GM12875 (cell line): ENCODE results near the gene CA10.

Experiments
- H3K4me3 ChIP-seq: one replicate; pipeline ENCODE4 v1.5.1; 2011; ENCODE audit warnings: low read depth, low read length, control low read depth
- TF ChIP-seq, protein P1 (sequence below): IDR thresholded peaks from 2 replicates; pipeline ENCODE4 v1.5.1; 2011; ENCODE audit warnings: low read depth, mild to moderate bottlenecking, control low read depth, inconsistent platforms, low read length, moderate library complexity, borderline replicate concordance; ENCODE audit not compliant: insufficient read depth

The CA10 gene

DNA sequence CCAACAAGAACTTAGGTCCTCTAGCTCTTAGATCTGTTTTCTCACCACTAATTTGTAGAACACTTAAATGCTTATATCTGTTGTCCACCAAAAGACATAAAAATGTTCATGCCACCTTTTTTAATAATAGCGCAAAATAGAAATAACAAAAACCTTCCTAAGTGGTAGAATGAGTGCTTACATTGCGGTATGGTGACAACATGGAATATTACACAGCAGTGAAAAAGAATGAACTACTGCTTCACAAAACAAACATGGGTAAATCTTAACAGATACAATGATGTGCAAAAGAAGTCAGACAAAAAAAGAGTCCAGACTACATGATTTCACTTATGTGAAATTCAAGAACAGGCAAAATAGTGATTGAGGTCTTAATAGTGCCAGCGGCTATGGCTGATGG lies 351.1 kb downstream of the CA10 start:
- TF ChIP-seq, protein P1, sequence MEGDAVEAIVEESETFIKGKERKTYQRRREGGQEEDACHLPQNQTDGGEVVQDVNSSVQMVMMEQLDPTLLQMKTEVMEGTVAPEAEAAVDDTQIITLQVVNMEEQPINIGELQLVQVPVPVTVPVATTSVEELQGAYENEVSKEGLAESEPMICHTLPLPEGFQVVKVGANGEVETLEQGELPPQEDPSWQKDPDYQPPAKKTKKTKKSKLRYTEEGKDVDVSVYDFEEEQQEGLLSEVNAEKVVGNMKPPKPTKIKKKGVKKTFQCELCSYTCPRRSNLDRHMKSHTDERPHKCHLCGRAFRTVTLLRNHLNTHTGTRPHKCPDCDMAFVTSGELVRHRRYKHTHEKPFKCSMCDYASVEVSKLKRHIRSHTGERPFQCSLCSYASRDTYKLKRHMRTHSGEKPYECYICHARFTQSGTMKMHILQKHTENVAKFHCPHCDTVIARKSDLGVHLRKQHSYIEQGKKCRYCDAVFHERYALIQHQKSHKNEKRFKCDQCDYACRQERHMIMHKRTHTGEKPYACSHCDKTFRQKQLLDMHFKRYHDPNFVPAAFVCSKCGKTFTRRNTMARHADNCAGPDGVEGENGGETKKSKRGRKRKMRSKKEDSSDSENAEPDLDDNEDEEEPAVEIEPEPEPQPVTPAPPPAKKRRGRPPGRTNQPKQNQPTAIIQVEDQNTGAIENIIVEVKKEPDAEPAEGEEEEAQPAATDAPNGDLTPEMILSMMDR: no peak
- no peak overlapping the region for H3K4me3 ChIP-seq

DNA sequence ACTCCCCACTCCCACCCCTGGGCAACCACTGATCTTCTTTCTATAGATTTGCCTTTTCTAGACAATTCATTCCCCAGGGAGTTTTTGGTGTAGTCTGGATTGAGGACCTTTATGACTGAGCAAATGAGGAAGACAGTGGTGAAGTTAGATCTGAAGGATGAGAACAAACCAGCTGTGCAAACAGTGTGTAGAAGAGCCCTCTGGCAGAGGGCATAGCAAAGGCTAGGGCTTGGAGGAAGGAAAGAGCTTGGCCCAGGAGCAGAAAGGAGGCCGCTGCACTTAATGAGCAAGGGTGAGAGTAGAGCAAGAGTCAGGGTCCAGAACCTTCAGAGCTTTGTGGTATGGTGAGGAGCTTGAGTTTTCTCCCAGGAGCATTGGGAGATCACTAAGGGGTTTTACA lies 352.7 kb downstream of the CA10 start:
- TF ChIP-seq, protein P1: no peak
- no peak overlapping the region for H3K4me3 ChIP-seq

DNA sequence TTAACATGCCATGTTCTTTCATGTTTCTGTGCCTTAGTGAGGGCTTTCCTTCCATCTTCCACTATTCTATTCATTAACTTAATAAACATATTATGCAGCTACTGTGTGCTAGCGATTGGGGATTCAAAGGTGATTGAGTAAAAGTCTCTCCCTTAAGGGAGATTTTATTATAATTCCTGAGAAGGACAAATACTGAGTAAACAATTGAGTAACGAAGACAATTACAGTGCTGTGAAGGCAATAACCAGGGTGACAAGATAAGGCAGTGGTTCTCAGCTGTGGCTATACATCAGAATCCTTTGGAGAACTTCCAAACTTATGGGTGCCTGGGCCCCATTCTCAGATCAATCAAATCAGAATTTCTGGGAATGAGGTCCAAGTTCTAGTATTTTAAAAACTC lies 353.3 kb downstream of the CA10 start:
- no peak overlapping the region for H3K4me3 ChIP-seq
- TF ChIP-seq, protein P1: no peak

DNA sequence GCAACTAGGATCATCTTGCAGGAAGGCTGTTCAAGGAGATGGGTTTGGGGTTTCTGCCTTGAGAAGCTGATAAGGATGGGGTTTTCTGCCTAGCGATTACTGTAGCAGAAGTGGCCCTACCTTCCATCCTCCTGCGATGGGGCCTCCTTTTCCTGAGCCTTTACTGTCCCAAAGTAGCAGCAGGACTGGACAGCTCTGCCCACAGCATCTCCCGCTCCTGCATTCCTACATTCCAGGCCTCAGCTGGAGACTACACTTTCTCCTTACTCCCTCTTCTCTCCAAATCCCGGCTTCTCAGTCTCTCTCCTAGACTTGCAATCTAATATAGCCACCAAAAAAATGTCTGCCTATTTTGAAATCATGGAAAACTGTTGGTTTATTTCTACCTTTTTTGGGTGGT lies 355.4 kb downstream of the CA10 start:
- H3K4me3 ChIP-seq: no peak overlapping the region
- TF ChIP-seq, protein P1: no peak

DNA sequence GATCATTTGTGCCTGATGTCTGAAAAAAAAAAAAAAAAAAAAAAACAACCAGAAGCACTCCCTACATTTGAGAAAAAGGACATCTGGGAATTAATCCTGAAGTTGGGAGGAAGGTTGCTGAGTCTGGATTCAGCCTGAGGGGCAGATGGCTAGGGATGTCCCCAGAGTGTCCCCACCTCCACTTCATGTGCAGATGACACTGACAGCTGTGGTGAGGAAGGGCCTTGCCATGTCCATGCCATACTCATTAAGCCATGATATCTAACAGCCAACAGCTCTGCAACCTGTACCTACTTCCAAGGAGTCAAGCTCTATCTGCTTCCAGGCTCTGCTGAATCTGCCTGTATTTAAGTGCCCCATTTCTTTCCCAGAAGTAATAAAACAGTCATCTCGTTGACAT lies 356.0 kb downstream of the CA10 start:
- no peak overlapping the region for H3K4me3 ChIP-seq
- TF ChIP-seq, protein P1: no peak

DNA sequence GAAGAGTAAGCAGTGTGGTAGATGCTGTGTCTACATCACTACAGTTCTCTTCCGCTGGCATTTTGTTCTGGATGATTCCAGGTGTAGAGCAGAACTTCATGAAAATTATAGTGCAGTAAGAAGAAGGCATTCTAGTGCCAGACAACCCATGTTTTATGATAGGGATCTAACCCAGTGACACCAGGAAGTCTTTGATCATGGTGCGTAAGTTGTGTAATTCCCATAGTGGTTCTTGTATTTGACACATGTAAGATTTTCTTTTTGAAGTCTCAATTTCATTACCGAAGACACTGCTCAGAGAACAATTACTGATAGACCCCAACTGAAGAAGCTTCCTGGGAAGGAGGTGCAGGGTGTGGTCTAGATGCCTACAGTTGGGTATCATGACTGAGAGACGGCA lies 356.9 kb downstream of the CA10 start:
- TF ChIP-seq, protein P1: no peak
- no peak overlapping the region for H3K4me3 ChIP-seq

DNA sequence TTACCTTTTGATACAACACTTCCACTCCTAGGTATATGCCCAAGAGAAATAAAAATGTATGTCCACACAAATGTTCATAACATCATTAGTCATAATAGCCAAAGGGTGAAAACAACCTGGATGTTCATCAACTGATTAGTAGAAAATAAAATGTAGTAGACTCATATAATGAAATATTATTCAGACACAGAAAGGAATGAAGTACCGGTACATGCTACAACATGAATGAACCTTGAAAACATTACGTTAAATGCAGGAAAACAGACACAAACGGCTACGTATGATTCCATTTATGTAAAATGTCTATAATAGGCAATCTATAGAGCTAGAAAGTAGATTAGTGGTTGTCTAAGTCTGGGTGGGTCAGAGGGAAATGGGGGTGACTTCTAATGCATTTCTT lies 358.5 kb downstream of the CA10 start:
- TF ChIP-seq, protein P1: no peak
- H3K4me3 ChIP-seq: no peak overlapping the region
